ENCODE measurements around the gene PRM2.

The PRM2 gene

DNA sequence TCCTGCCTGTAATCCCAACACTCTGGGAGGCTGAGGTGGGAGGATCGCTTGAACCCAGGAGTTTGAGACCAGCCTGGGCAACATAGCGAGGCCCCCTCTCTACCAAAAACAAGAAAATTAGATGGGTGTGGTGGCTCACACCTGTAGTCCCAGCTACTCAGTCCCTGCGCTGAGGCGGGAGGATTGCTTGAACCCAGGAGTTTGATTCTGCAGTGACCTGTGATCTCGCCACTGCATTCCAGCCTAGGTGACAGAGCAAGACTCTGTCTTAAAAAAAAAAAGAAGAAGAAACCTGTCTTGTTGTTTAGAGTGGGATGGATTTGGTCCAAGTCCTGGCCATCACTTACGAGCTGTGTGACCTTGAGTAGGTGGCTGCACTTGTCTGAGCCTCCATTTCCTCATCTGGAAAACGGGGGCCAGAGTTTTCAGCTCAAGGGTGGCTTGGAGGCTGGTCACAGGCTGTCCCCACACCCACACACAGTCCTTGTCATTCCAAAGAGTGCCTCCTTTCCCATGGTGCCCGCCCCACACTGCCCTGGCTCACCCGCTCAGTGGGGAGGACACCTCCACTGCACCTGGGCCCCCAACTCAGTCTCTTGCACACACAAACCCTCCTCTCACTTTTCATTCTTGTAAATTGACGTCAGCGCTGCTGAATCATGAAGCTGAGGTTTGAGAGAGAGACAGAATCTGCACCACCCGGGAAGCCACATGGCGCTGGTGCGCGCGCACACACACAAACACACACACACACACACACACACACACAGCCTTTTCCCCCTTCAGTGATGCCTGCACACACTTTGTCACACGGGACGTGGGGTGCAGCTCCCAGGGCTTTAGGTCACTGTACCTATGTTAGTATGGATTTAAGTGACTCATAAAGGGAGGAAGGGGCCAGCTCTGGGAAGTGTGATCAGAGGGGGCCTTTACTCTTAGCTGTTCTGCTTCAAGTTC is 24.5 kb downstream of the PRM2 start:
- DNase-seq (ENCODE audit: low read depth in 1 of 2, low spot score in 1 of 2): no peak
- no peak overlapping the region for H3K4me3 ChIP-seq (replicated peaks; ENCODE audit: insufficient read depth, low read length)
- TF ChIP-seq GABPA (IDR thresholded peaks at IDR 0.05; ENCODE audit: low read depth) (no peak), SPI1 (IDR thresholded peaks at IDR 0.05; ENCODE audit: borderline replicate concordance, low read depth) (no peak), POLR2AphosphoS5 (IDR thresholded peaks at IDR 0.05; ENCODE audit: low read depth) (no peak)
- TF ChIP-seq, protein P1, sequence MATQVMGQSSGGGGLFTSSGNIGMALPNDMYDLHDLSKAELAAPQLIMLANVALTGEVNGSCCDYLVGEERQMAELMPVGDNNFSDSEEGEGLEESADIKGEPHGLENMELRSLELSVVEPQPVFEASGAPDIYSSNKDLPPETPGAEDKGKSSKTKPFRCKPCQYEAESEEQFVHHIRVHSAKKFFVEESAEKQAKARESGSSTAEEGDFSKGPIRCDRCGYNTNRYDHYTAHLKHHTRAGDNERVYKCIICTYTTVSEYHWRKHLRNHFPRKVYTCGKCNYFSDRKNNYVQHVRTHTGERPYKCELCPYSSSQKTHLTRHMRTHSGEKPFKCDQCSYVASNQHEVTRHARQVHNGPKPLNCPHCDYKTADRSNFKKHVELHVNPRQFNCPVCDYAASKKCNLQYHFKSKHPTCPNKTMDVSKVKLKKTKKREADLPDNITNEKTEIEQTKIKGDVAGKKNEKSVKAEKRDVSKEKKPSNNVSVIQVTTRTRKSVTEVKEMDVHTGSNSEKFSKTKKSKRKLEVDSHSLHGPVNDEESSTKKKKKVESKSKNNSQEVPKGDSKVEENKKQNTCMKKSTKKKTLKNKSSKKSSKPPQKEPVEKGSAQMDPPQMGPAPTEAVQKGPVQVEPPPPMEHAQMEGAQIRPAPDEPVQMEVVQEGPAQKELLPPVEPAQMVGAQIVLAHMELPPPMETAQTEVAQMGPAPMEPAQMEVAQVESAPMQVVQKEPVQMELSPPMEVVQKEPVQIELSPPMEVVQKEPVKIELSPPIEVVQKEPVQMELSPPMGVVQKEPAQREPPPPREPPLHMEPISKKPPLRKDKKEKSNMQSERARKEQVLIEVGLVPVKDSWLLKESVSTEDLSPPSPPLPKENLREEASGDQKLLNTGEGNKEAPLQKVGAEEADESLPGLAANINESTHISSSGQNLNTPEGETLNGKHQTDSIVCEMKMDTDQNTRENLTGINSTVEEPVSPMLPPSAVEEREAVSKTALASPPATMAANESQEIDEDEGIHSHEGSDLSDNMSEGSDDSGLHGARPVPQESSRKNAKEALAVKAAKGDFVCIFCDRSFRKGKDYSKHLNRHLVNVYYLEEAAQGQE (IDR thresholded peaks at IDR 0.05; ENCODE audit: insufficient replicate concordance, low read depth): no peak
- TF ChIP-seq, protein P2, sequence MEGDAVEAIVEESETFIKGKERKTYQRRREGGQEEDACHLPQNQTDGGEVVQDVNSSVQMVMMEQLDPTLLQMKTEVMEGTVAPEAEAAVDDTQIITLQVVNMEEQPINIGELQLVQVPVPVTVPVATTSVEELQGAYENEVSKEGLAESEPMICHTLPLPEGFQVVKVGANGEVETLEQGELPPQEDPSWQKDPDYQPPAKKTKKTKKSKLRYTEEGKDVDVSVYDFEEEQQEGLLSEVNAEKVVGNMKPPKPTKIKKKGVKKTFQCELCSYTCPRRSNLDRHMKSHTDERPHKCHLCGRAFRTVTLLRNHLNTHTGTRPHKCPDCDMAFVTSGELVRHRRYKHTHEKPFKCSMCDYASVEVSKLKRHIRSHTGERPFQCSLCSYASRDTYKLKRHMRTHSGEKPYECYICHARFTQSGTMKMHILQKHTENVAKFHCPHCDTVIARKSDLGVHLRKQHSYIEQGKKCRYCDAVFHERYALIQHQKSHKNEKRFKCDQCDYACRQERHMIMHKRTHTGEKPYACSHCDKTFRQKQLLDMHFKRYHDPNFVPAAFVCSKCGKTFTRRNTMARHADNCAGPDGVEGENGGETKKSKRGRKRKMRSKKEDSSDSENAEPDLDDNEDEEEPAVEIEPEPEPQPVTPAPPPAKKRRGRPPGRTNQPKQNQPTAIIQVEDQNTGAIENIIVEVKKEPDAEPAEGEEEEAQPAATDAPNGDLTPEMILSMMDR (IDR thresholded peaks at IDR 0.05; ENCODE audit: insufficient read depth, low read length): no peak
- no peaks in the 10 kb centered on the region for H3K27me3 ChIP-seq (ENCODE audit: insufficient read depth, poor library complexity, severe bottlenecking)
- H3K27ac ChIP-seq (replicated peaks): no peak overlapping the region

DNA sequence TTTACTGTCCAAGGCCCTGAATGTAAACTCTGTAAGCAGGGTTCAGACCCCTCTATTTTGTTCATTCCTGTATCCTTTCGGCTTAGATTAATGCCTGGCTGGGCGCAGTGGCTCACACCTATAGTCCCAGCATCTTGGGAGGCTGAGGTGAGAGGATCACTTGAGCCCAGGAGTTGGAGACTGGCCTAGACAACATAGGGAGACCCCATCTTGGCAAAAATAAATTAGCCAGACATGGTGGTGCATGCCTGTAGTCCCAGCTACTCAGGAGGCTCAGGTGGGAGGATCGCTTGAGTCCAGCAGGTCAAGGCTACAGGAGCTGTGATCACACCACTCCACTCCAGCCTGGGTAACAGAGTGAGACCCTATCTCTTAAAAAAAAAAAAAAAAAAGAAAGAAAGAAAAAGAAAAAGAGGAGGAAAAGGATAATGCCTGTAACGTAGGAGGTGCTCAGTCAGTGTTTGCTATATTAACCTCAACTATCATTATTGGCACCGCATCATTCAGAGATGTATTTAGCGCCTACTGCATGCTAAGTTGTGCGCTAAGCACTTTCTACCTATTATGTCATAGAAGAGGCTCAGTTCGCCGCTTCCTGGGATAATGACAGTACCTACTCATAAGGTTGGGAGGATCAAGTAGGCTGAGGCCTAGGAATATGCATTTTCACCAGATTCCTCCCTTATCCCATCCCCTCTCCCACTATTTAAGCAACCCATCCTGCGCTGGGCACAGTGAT is 25.3 kb downstream of the PRM2 start:
- TF ChIP-seq, protein P1 (IDR thresholded peaks at IDR 0.05; ENCODE audit: insufficient replicate concordance, low read depth): no peak
- TF ChIP-seq GABPA (IDR thresholded peaks at IDR 0.05; ENCODE audit: low read depth) (no peak), SPI1 (IDR thresholded peaks at IDR 0.05; ENCODE audit: borderline replicate concordance, low read depth) (no peak), POLR2AphosphoS5 (IDR thresholded peaks at IDR 0.05; ENCODE audit: low read depth) (no peak)
- TF ChIP-seq, protein P2 (IDR thresholded peaks at IDR 0.05; ENCODE audit: insufficient read depth, low read length): no peak
- no peaks in the 10 kb centered on the region for H3K27me3 ChIP-seq (ENCODE audit: insufficient read depth, poor library complexity, severe bottlenecking)
- no peak overlapping the region for H3K27ac ChIP-seq (replicated peaks)
- no peak for DNase-seq (ENCODE audit: low read depth in 1 of 2, low spot score in 1 of 2)
- no peak overlapping the region for H3K4me3 ChIP-seq (replicated peaks; ENCODE audit: insufficient read depth, low read length)

DNA sequence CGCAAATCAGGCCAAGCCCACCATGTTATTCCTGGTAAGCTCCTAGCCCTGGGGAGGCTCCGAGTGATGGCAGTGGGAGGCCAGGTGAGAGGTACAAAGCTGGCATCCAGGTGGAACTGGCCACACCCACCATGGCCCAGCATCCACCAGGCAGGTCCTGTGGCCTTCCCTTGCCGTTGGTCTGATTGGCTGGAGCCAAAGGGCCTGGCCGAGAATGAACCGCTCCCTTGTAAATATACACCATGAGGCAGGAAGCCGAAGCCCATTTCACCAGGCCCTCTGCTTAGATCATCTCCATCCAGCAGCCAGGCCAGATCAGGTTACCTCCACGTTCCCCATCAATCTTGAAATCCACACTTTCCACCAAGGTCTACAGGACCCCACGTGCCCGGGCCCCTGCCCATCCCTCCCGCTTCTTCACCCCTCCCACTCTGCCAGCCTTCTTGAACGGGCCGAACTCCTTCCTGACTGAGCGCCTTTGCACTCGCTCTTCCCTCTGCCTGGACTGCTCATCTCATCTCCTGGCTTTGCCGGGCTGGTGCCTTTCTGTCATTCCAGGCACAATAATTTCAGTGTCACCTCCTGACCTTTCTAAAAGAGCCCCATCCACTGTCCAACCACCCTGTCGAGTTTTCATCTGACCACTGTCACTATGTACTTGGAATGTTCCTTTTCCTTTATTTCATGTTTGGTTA is 26.0 kb downstream of the PRM2 start:
- TF ChIP-seq, protein P1 (IDR thresholded peaks at IDR 0.05; ENCODE audit: insufficient replicate concordance, low read depth): no peak
- Histone ChIP-seq H3K4me3 (replicated peaks; ENCODE audit: insufficient read depth, low read length) (no peak overlapping the region), H3K27ac (replicated peaks) (no peak overlapping the region), H3K27me3 (ENCODE audit: insufficient read depth, poor library complexity, severe bottlenecking) (no peaks in the 10 kb centered on the region)
- no peak for DNase-seq (ENCODE audit: low read depth in 1 of 2, low spot score in 1 of 2)

Measured in HL-60 (cell line).